ENCODE measurements around the gene CNTNAP2.

CNTNAP2 gene

DNA sequence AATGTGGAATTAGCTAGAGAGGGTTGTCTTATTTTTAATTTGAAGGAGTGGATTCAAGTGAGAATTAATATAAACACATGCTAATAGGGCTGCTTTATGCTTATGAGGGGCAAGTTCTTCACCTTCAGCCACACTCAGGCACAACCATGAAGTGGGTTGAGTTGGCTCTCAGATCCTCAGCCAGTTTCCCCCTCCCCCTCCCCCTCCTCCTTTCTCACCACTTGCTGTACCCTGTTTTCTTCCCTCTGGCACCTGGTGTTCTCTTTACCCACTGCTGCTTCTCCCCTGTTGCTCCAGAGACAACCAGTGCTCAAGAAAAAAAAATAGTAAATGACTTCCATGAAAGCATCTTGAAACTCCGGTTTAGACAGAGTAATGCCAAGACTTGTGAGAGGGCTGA lies 1083.3 kb downstream of the CNTNAP2 start:
- Histone ChIP-seq H3K4me1 (ENCODE audit: control insufficient read depth in 2 of 2, insufficient read depth in 2 of 2, low read length in 2 of 2) (no peaks in the 10 kb centered on the region), H3K9ac (ENCODE audit: low read depth in 1 of 2, low read length in 2 of 2) (no peak overlapping the region), H3K4me3 (ENCODE audit: low read length in 2 of 2) (no peak overlapping the region), H3K27ac (ENCODE audit: low read depth in 2 of 2, low read length in 2 of 2) (no peak overlapping the region), H3K36me3 (ENCODE audit: control insufficient read depth in 2 of 2, insufficient read depth in 2 of 2, low read length in 2 of 2) (no peaks in the 10 kb centered on the region), H3K9me3 (ENCODE audit: control insufficient read depth in 2 of 2, low read length in 2 of 2) (peaks cover 0 to 2% of the 10 kb centered on the region in 2 donors), H3K27me3 (ENCODE audit: control insufficient read depth in 2 of 2, insufficient read depth in 2 of 2, low read length in 2 of 2) (no peaks in the 10 kb centered on the region)

GRCh38 chr7:147207988-147208387 lies 1091.4 kb downstream of the CNTNAP2 start:
- Histone ChIP-seq H3K4me1 (ENCODE audit: control insufficient read depth in 2 of 2, insufficient read depth in 2 of 2, low read length in 2 of 2) (no peaks in the 10 kb centered on the region), H3K4me3 (ENCODE audit: low read length in 2 of 2) (no peak overlapping the region), H3K27me3 (ENCODE audit: control insufficient read depth in 2 of 2, insufficient read depth in 2 of 2, low read length in 2 of 2) (no peaks in the 10 kb centered on the region), H3K9ac (ENCODE audit: low read depth in 1 of 2, low read length in 2 of 2) (no peak overlapping the region), H3K36me3 (ENCODE audit: control insufficient read depth in 2 of 2, insufficient read depth in 2 of 2, low read length in 2 of 2) (no peaks in the 10 kb centered on the region), H3K9me3 (ENCODE audit: control insufficient read depth in 2 of 2, low read length in 2 of 2) (no peaks in the 10 kb centered on the region), H3K27ac (ENCODE audit: low read depth in 2 of 2, low read length in 2 of 2) (no peak overlapping the region)

- Histone ChIP-seq H3K27me3 (ENCODE audit: control insufficient read depth in 2 of 2, insufficient read depth in 2 of 2, low read length in 2 of 2) (no peaks in the 10 kb centered on the region), H3K36me3 (ENCODE audit: control insufficient read depth in 2 of 2, insufficient read depth in 2 of 2, low read length in 2 of 2) (no peaks in the 10 kb centered on the region), H3K4me1 (ENCODE audit: control insufficient read depth in 2 of 2, insufficient read depth in 2 of 2, low read length in 2 of 2) (no peaks in the 10 kb centered on the region), H3K9ac (ENCODE audit: low read depth in 1 of 2, low read length in 2 of 2) (no peak overlapping the region), H3K27ac (ENCODE audit: low read depth in 2 of 2, low read length in 2 of 2) (no peak overlapping the region), H3K4me3 (ENCODE audit: low read length in 2 of 2) (no peak overlapping the region), H3K9me3 (ENCODE audit: control insufficient read depth in 2 of 2, low read length in 2 of 2) (peaks cover 0 to 2% of the 10 kb centered on the region in 2 donors)
Observed at GRCh38 chr7:147231275-147231674, 1114.7 kb downstream of the CNTNAP2 start.

DNA sequence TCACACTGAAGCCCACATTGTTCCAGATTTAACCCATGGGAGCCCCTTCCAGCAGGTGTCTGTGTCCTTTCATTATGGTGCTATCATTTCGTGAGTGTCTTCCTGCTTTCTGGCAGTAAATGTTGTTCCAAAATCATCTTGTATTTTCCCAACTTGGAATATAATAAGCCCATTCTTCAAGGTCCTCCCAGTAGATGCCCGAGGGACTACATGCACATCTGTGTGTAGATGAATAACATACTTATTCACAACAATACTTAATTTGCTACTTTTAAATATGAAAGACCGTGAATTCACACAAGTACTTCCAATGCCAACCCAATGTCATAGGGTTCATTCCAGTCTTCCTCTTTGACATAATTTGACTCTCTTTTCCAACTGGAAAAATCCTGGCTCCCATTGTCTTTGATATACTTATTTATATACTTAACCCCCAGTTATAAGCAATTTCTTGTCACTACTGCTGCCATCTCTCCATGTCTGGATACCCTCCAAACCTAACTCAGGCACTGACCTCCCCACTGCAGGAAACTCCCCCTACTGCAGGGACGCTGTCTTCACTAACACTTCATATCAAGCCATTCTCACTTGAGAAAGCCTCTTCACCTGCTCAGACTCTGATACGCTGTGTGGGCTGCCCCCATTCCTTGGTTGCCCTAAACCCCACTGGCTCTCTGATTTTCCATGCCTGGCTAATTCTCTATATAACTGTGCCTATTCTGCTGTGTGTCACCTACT lies 1119.2 kb downstream of the CNTNAP2 start:
- no peak overlapping the region for H3K9ac ChIP-seq (ENCODE audit: low read depth in 1 of 2, low read length in 2 of 2)
- no peaks in the 10 kb centered on the region for H3K4me1 ChIP-seq (ENCODE audit: control insufficient read depth in 2 of 2, insufficient read depth in 2 of 2, low read length in 2 of 2)
- H3K4me3 ChIP-seq (ENCODE audit: low read length in 2 of 2): no peak overlapping the region
- H3K36me3 ChIP-seq (ENCODE audit: control insufficient read depth in 2 of 2, insufficient read depth in 2 of 2, low read length in 2 of 2): no peaks in the 10 kb centered on the region
- no peak overlapping the region for H3K27ac ChIP-seq (ENCODE audit: low read depth in 2 of 2, low read length in 2 of 2)
- no peaks in the 10 kb centered on the region for H3K27me3 ChIP-seq (ENCODE audit: control insufficient read depth in 2 of 2, insufficient read depth in 2 of 2, low read length in 2 of 2)
- no peaks in the 10 kb centered on the region for H3K9me3 ChIP-seq (ENCODE audit: control insufficient read depth in 2 of 2, low read length in 2 of 2)

GRCh38 chr7:147240468-147240867 lies 1123.9 kb downstream of the CNTNAP2 start:
- Histone ChIP-seq H3K36me3 (ENCODE audit: control insufficient read depth in 2 of 2, insufficient read depth in 2 of 2, low read length in 2 of 2) (no peaks in the 10 kb centered on the region), H3K9ac (ENCODE audit: low read depth in 1 of 2, low read length in 2 of 2) (no peak overlapping the region), H3K27ac (ENCODE audit: low read depth in 2 of 2, low read length in 2 of 2) (no peak overlapping the region), H3K4me1 (ENCODE audit: control insufficient read depth in 2 of 2, insufficient read depth in 2 of 2, low read length in 2 of 2) (no peaks in the 10 kb centered on the region), H3K9me3 (ENCODE audit: control insufficient read depth in 2 of 2, low read length in 2 of 2) (no peaks in the 10 kb centered on the region), H3K4me3 (ENCODE audit: low read length in 2 of 2) (no peak overlapping the region), H3K27me3 (ENCODE audit: control insufficient read depth in 2 of 2, insufficient read depth in 2 of 2, low read length in 2 of 2) (no peaks in the 10 kb centered on the region)

DNA sequence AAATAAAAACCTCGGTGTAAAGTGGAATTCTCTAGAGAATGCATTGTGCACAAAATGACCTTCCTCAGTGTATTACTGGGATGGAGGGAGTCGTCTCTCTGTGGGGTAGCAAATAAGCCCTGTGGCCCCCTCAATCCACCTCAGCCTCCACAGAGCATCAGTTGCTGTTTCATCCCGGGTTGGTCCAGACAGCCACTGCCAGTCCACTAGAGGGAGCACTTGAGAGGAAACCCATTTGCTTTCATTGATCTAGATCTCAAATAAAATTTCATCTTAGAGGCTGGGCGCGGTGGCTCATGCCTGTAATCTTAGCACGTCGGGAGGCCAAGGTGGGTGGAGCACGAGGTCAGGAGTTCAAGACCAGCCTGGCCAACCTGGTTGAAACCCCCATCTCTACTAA lies 1128.7 kb downstream of the CNTNAP2 start:
- H3K36me3 ChIP-seq (ENCODE audit: control insufficient read depth in 2 of 2, insufficient read depth in 2 of 2, low read length in 2 of 2): no peaks in the 10 kb centered on the region
- no peaks in the 10 kb centered on the region for H3K4me1 ChIP-seq (ENCODE audit: control insufficient read depth in 2 of 2, insufficient read depth in 2 of 2, low read length in 2 of 2)
- H3K9me3 ChIP-seq (ENCODE audit: control insufficient read depth in 2 of 2, low read length in 2 of 2): no peaks in the 10 kb centered on the region
- H3K27ac ChIP-seq (ENCODE audit: low read depth in 2 of 2, low read length in 2 of 2): no peak overlapping the region
- no peak overlapping the region for H3K4me3 ChIP-seq (ENCODE audit: low read length in 2 of 2)
- H3K27me3 ChIP-seq (ENCODE audit: control insufficient read depth in 2 of 2, insufficient read depth in 2 of 2, low read length in 2 of 2): no peaks in the 10 kb centered on the region
- H3K9ac ChIP-seq (ENCODE audit: low read depth in 1 of 2, low read length in 2 of 2): no peak overlapping the region

DNA sequence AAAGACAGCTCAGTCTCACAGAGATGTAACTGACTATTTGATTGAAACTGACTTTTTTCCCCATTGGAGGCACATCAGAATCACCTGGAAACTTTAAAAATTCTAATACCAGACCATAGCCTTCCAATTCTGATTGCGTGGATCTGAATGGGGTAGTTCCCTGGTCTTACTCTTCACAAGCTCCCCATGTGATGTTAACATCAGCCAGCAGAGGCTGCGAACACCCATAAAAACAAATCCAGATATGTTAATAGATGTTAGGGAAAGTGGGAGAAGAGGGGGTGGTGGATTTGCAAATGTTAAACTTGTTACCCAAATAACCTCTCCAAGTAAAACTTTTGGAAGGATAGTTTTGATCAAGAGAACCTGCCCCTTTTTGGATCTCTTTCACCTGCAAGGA lies 1133.4 kb downstream of the CNTNAP2 start:
- H3K9me3 ChIP-seq (ENCODE audit: control insufficient read depth in 2 of 2, low read length in 2 of 2): no peaks in the 10 kb centered on the region
- H3K36me3 ChIP-seq (ENCODE audit: control insufficient read depth in 2 of 2, insufficient read depth in 2 of 2, low read length in 2 of 2): no peaks in the 10 kb centered on the region
- H3K4me1 ChIP-seq (ENCODE audit: control insufficient read depth in 2 of 2, insufficient read depth in 2 of 2, low read length in 2 of 2): no peaks in the 10 kb centered on the region
- no peak overlapping the region for H3K4me3 ChIP-seq (ENCODE audit: low read length in 2 of 2)
- no peak overlapping the region for H3K27ac ChIP-seq (ENCODE audit: low read depth in 2 of 2, low read length in 2 of 2)
- H3K27me3 ChIP-seq (ENCODE audit: control insufficient read depth in 2 of 2, insufficient read depth in 2 of 2, low read length in 2 of 2): no peaks in the 10 kb centered on the region
- H3K9ac ChIP-seq (ENCODE audit: low read depth in 1 of 2, low read length in 2 of 2): no peak overlapping the region

DNA sequence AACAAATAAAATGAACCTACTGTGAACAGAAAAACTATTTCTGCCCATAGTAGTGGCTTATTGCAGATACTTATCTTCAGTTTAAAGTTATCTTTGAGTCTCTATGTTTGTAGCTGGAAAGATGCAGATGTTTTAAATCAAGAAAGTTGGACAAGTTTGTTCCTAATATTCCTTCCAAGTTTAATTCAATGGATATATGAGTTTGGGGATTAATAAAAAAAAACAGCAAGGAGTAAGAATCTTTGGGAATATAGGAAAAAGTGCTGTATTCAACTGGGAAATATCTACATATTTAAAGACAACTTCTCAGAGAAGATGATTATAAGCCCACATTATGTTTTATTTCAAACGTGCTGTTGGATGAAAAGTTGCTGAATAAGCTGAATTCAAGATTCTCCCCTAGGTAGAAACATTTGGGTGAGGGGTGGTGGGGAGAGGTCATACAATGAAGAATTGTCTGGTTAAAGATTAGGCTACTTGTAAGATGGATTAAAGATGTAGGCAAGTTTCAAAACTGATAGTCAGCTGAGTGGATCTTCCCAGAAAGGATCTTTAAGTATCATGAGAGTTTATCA lies 1135.2 kb downstream of the CNTNAP2 start:
- Histone ChIP-seq H3K9ac (ENCODE audit: low read depth in 1 of 2, low read length in 2 of 2) (no peak overlapping the region), H3K4me1 (ENCODE audit: control insufficient read depth in 2 of 2, insufficient read depth in 2 of 2, low read length in 2 of 2) (no peaks in the 10 kb centered on the region), H3K36me3 (ENCODE audit: control insufficient read depth in 2 of 2, insufficient read depth in 2 of 2, low read length in 2 of 2) (no peaks in the 10 kb centered on the region), H3K27me3 (ENCODE audit: control insufficient read depth in 2 of 2, insufficient read depth in 2 of 2, low read length in 2 of 2) (no peaks in the 10 kb centered on the region), H3K4me3 (ENCODE audit: low read length in 2 of 2) (no peak overlapping the region), H3K27ac (ENCODE audit: low read depth in 2 of 2, low read length in 2 of 2) (no peak overlapping the region), H3K9me3 (ENCODE audit: control insufficient read depth in 2 of 2, low read length in 2 of 2) (no peaks in the 10 kb centered on the region)

DNA sequence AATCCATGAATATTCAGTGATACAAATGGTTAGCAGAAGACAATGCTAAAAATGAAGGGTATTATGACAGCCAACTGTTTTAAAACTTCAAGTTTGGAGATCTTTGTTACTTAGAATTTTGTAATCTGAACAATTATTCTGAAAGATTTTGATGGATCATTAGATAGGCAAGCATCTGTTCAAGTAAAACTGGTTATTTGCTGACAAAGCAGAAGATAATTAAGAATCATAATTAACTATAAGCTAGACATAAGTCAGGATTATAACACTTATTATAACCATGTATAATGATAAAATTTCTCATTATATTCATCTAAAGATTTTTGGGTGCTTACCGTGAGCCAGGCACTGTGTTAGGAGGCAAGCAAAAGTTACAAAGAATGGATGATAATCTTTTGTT lies 1145.1 kb downstream of the CNTNAP2 start:
- Histone ChIP-seq H3K4me1 (ENCODE audit: control insufficient read depth in 2 of 2, insufficient read depth in 2 of 2, low read length in 2 of 2) (no peaks in the 10 kb centered on the region), H3K27ac (ENCODE audit: low read depth in 2 of 2, low read length in 2 of 2) (no peak overlapping the region), H3K9me3 (ENCODE audit: control insufficient read depth in 2 of 2, low read length in 2 of 2) (no peaks in the 10 kb centered on the region), H3K36me3 (ENCODE audit: control insufficient read depth in 2 of 2, insufficient read depth in 2 of 2, low read length in 2 of 2) (no peaks in the 10 kb centered on the region), H3K4me3 (ENCODE audit: low read length in 2 of 2) (no peak overlapping the region), H3K27me3 (ENCODE audit: control insufficient read depth in 2 of 2, insufficient read depth in 2 of 2, low read length in 2 of 2) (no peaks in the 10 kb centered on the region), H3K9ac (ENCODE audit: low read depth in 1 of 2, low read length in 2 of 2) (no peak overlapping the region)

GRCh38 chr7:147265528-147265927 lies 1148.9 kb downstream of the CNTNAP2 start:
- Histone ChIP-seq H3K9me3 (ENCODE audit: control insufficient read depth in 2 of 2, low read length in 2 of 2) (no peaks in the 10 kb centered on the region), H3K27ac (ENCODE audit: low read depth in 2 of 2, low read length in 2 of 2) (no peak overlapping the region), H3K9ac (ENCODE audit: low read depth in 1 of 2, low read length in 2 of 2) (no peak overlapping the region), H3K27me3 (ENCODE audit: control insufficient read depth in 2 of 2, insufficient read depth in 2 of 2, low read length in 2 of 2) (no peaks in the 10 kb centered on the region), H3K4me3 (ENCODE audit: low read length in 2 of 2) (no peak overlapping the region), H3K4me1 (ENCODE audit: control insufficient read depth in 2 of 2, insufficient read depth in 2 of 2, low read length in 2 of 2) (no peaks in the 10 kb centered on the region), H3K36me3 (ENCODE audit: control insufficient read depth in 2 of 2, insufficient read depth in 2 of 2, low read length in 2 of 2) (no peaks in the 10 kb centered on the region)
